Spleen (tissue), 11 donors: ENCODE measurements around the gene RIBC2. TPM values are rescaled to one million over a fixed set of nuclear protein-coding genes. Genes with fewer than 3 reads are reported as not detected.
A peak's percentile ranks its signal among the peaks of the same experiment; 100 is the strongest.

Experiments used
- DNase-seq: peaks from one replicate; pipeline ENCODE4 v3.0.0-alpha.2; 2020
- H3K27ac ChIP-seq, 8 donors: fragments of 200-600 bp; sonication (generic) in 7 of 8; 1 replicate in 4 of 8; 2 replicates in 4 of 8; pipeline versions ENCODE4 v1.5.0 to v1.8.0; 2016 to 2021; ENCODE audit warnings: inconsistent platforms in 4 of 8, mild to moderate bottlenecking in 4 of 8, moderate library complexity in 1 of 8
- H3K27me3 ChIP-seq, 7 donors: fragments of 200-600 bp; sonication (generic) in 6 of 7; replicated peaks in 1 of 7; 1 replicate in 4 of 7; 2 replicates in 3 of 7; pipeline versions ENCODE4 v1.5.0 to v1.8.0; 2016 to 2021; ENCODE audit warnings: inconsistent platforms in 3 of 7, mild to moderate bottlenecking in 1 of 7
- H3K36me3 ChIP-seq, 6 donors: fragments of 200-600 bp; sonication (generic) in 5 of 6; 1 replicate in 4 of 6; 2 replicates in 2 of 6; pipeline versions ENCODE4 v1.5.0 to v1.8.0; 2016 to 2021; ENCODE audit warnings: inconsistent platforms in 2 of 6
- H3K4me1 ChIP-seq, 6 donors: fragments of 200-600 bp; sonication (generic) in 5 of 6; 1 replicate in 3 of 6; 2 replicates in 3 of 6; pipeline versions ENCODE4 v1.5.0 to v1.8.0; 2016 to 2021; ENCODE audit warnings: inconsistent platforms in 3 of 6
- H3K4me3 ChIP-seq, 8 donors: fragments of 200-600 bp; sonication (generic) in 7 of 8; 1 replicate in 4 of 8; 2 replicates in 4 of 8; pipeline versions ENCODE4 v1.5.0 to v1.8.0; 2016 to 2021; ENCODE audit warnings: inconsistent platforms in 4 of 8, mild to moderate bottlenecking in 4 of 8, moderate library complexity in 2 of 8
- H3K9me3 ChIP-seq, 8 donors: fragments of 200-600 bp; sonication (generic) in 7 of 8; 1 replicate in 4 of 8; 2 replicates in 4 of 8; pipeline versions ENCODE4 v1.5.0 to v1.8.0; 2016 to 2021; ENCODE audit warnings: inconsistent platforms in 4 of 8
- CTCF ChIP-seq, 11 experiments: fragments of 200-600 bp in 7 of 11; fragments of 450-650 bp in 4 of 11; sonication (generic) in 4 of 11; IDR thresholded peaks in 8 of 11; conservative IDR thresholded peaks in 3 of 11; 1 replicate in 7 of 11; 2 replicates in 4 of 11; pipeline versions ENCODE4 v1.4.0 to v1.8.0; 2016 to 2021; ENCODE audit warnings: antibody characterized with exemption in 11 of 11, inconsistent platforms in 4 of 11, mild to moderate bottlenecking in 1 of 11
- POLR2A ChIP-seq, 3 donors: fragments of 450-650 bp; IDR thresholded peaks; one replicate each; pipeline ENCODE4 v1.5.1; 2017; ENCODE audit warnings: antibody characterized with exemption in 3 of 3, mild to moderate bottlenecking in 1 of 3
- POLR2AphosphoS5 ChIP-seq, 3 donors: sonication (generic); formaldehyde crosslinking; IDR thresholded peaks; one replicate each; pipeline ENCODE4 v1.5.1; 2017; ENCODE audit warnings: antibody characterized with exemption in 3 of 3
- WGBS, 5 donors: extraction: QIAGEN DNeasy Blood & Tissue Kit in 3 of 5; methylation state at CpG; one replicate each; pipeline versions ENCODE4 v1.1.5 to v1.1.7; 2013 to 2018; 5-methylcytosine and 5-hydroxymethylcytosine counted together
- intact Hi-C: fragments of 100-400 bp; cut with DNase I; formaldehyde crosslinking; loops from one replicate; pipeline ENCODE4 v1.15.0; 2023; ENCODE audit warnings: low total_unique reads
- polyA plus RNA-seq, 3 donors: library from polyadenylated mRNA; stranded (reverse); fragments of 200-250 nt; gene quantifications; one replicate each; pipeline ENCODE4 v1.2.1, GENCODE V29; 2013
- total RNA-seq, 7 donors: library from RNA; depleted of rRNA in 3 of 7; stranded (reverse); fragments of >200 nt in 3 of 7; fragmentation: NEBNext Ultra II Directional in 4 of 7; extraction: Animal tissue kit (Norgen Biotek cat#: 25700) in 4 of 7; gene quantifications; one replicate each; pipeline versions ENCODE4 v1.1.0 to v1.2.1, GENCODE V29; 2016 to 2021
- donor health status: healthy with polysubstance abuse.
- donor health status: DM: no; HTN: no; CAD: no; lungs with moderate emphysema.
- donor health status: DM: no; HTN: no; CAD: no.
- donor health status: Bipolar disorder and iron deficiency.
- donor health status: healthy.
- donor health status: DM: no; HTN: no; CAD: no.
- donor health status: DM: yes; HTN: yes; CAD: no.

Gene RIBC2
- total and polyA plus RNA-seq, 10 donors = 0.27 to 0.83 (median 0.37) TPM; not detected in 4

- intact Hi-C loops = no loop called here
- Histone ChIP-seq H3K4me1 (no peaks in the 10 kb centered on the region), H3K4me3 (no peak overlapping the region), H3K9me3 (no peaks in the 10 kb centered on the region), H3K36me3 (no peaks in the 10 kb centered on the region), H3K27me3 (peaks cover 0 to 24% (median 0%) of the 10 kb centered on the region in 7 donors), H3K27ac (no peak overlapping the region)
- 45 to 72% (median 56%) methylated on average over 8 of the region's 8 CpGs for WGBS, 5 donors
- TF ChIP-seq CTCF (IDR thresholded peaks at IDR 0.05 in 8 of 11, conservative IDR thresholded peaks at IDR 0.05 in 3 of 11) (no peak), POLR2AphosphoS5 (IDR thresholded peaks at IDR 0.05) (no peak), POLR2A (IDR thresholded peaks at IDR 0.05) (no peak)
- DNase-seq = peak; percentile 17
Measured at GRCh38 chr22:45475063-45475747, 61.7 kb downstream of the RIBC2 start.

- intact Hi-C loops = no loop called here
- Histone ChIP-seq H3K36me3 (no peaks in the 10 kb centered on the region), H3K4me1 (no peaks in the 10 kb centered on the region), H3K4me3 (no peak overlapping the region), H3K27me3 (peaks cover 0 to 24% (median 0%) of the 10 kb centered on the region in 7 donors), H3K9me3 (peaks cover 0 to 7% (median 2%) of the 10 kb centered on the region in 8 donors), H3K27ac (no peak overlapping the region)
- 74 to 85% (median 77%) methylated on average over 15 of the region's 15 CpGs for WGBS, 5 donors
- peak; percentile 55 for DNase-seq
- no peak for TF ChIP-seq CTCF (IDR thresholded peaks at IDR 0.05 in 8 of 11, conservative IDR thresholded peaks at IDR 0.05 in 3 of 11)
Measured at GRCh38 chr22:45475851-45476514, 62.5 kb downstream of the RIBC2 start.

GRCh38 chr22:45476814-45477213 lies 63.3 kb downstream of the RIBC2 start:
- WGBS, 5 donors = 64 to 77% (median 69%) methylated on average over 6 of the region's 6 CpGs
- no peak overlapping the region for H3K27ac ChIP-seq
- H3K9me3 ChIP-seq = peaks cover 0 to 10% (median 3%) of the 10 kb centered on the region in 8 donors
- peaks cover 0 to 24% (median 0%) of the 10 kb centered on the region in 7 donors for H3K27me3 ChIP-seq
- TF ChIP-seq POLR2AphosphoS5 (IDR thresholded peaks at IDR 0.05) = no peak
- TF ChIP-seq POLR2A (IDR thresholded peaks at IDR 0.05) = no peak
- TF ChIP-seq CTCF (IDR thresholded peaks at IDR 0.05 in 8 of 11, conservative IDR thresholded peaks at IDR 0.05 in 3 of 11) = no peak
- H3K36me3 ChIP-seq = no peaks in the 10 kb centered on the region
- no peak overlapping the region for H3K4me3 ChIP-seq
- no peaks in the 10 kb centered on the region for H3K4me1 ChIP-seq
- intact Hi-C loops = no loop called here
- no peak for DNase-seq

GRCh38 chr22:45477366-45478107 lies 64.0 kb downstream of the RIBC2 start:
- Histone ChIP-seq H3K9me3 (peaks cover 0 to 10% (median 3%) of the 10 kb centered on the region in 8 donors), H3K4me1 (no peaks in the 10 kb centered on the region), H3K27ac (no peak overlapping the region), H3K36me3 (no peaks in the 10 kb centered on the region), H3K4me3 (no peak overlapping the region), H3K27me3 (peaks cover 0 to 24% (median 0%) of the 10 kb centered on the region in 7 donors)
- 81 to 87% (median 83%) methylated on average over 7 of the region's 7 CpGs for WGBS, 5 donors
- intact Hi-C loops = no loop called here
- DNase-seq = peak; percentile 31
- TF ChIP-seq CTCF (IDR thresholded peaks at IDR 0.05 in 8 of 11, conservative IDR thresholded peaks at IDR 0.05 in 3 of 11) = no peak
- TF ChIP-seq POLR2AphosphoS5 (IDR thresholded peaks at IDR 0.05) = no peak
- no peak for TF ChIP-seq POLR2A (IDR thresholded peaks at IDR 0.05)
